ENCODE data around the gene PMFBP1. TPM values are rescaled to one million over a fixed set of nuclear protein-coding genes. Genes with fewer than 3 reads are reported as not detected.

Gene PMFBP1
- total and polyA plus RNA-seq, 2 experiments from 2014 or later = 2.6 to 3.3 TPM

DNA sequence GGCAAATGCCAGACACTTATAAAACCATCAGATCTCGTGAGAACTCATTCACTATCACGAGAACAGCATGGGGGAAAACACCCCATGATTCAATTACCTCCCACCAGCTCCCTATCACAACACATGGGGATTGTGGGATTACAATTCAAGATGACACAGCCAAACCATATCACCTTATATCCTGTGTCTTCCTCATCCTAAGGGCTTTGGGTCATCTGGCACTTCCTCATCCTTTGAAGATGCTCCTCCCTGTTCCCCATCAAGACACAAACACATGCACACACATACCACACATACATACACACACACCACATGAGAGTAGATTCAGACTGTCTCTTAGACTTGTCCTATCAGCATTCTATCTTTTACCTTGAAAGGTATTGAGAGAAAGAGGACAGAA lies 2.8 kb upstream of the PMFBP1 start:
- Histone ChIP-seq H3K36me3 (ENCODE audit: insufficient read depth) (no peaks in the 10 kb centered on the region), H3K4me1 (ENCODE audit: insufficient read depth) (peaks cover 9% of the 10 kb centered on the region), H3F3A (replicated peaks; ENCODE audit: low read depth) (no peaks in the 10 kb centered on the region), H3K4me2 (no peak overlapping the region), H2AFZ (no peak overlapping the region), H4K20me1 (replicated peaks; ENCODE audit: insufficient read depth) (no peaks in the 10 kb centered on the region), H3K27me3 (ENCODE audit: insufficient read depth) (no peaks in the 10 kb centered on the region), H3K4me3 (no peak overlapping the region), H3K79me2 (replicated peaks; ENCODE audit: insufficient read depth) (no peaks in the 10 kb centered on the region), H3K9me2 (ENCODE audit: insufficient read depth) (no peaks in the 10 kb centered on the region; the same call in 1 of the 2 replicates), H3K27ac (ENCODE audit: low read depth) (no peak overlapping the region)
- no peak for DNase-seq (ENCODE audit: low spot score)
- Mint-ChIP-seq H3K4me1 (peaks cover 6% of the 10 kb centered on the region; the same call in 2 of the 3 replicates), H3K36me3 (ENCODE audit: low read depth) (no peaks in the 10 kb centered on the region), H3K27me3 (ENCODE audit: insufficient read depth, low read depth, poor library complexity) (no peaks in the 10 kb centered on the region), H3K4me3 (no peak overlapping the region), H3K27ac (no peak overlapping the region), H3K9me3 (no peaks in the 10 kb centered on the region; the same call in 2 of the 3 replicates)
- ATAC-seq = no peak
- TF ChIP-seq POLR2AphosphoS5 (IDR thresholded peaks at IDR 0.05; ENCODE audit: low read depth) = no peak
- TF ChIP-seq, protein P1, sequence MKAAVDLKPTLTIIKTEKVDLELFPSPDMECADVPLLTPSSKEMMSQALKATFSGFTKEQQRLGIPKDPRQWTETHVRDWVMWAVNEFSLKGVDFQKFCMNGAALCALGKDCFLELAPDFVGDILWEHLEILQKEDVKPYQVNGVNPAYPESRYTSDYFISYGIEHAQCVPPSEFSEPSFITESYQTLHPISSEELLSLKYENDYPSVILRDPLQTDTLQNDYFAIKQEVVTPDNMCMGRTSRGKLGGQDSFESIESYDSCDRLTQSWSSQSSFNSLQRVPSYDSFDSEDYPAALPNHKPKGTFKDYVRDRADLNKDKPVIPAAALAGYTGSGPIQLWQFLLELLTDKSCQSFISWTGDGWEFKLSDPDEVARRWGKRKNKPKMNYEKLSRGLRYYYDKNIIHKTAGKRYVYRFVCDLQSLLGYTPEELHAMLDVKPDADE (IDR thresholded peaks at IDR 0.05) = no peak
- TF ChIP-seq EZH2 (IDR thresholded peaks at IDR 0.05; ENCODE audit: low read depth, unreplicated experiment) = no peak
- TF ChIP-seq STAT1 (IDR thresholded peaks at IDR 0.05; ENCODE audit: unreplicated experiment) = no peak
- TF ChIP-seq, protein P2, sequence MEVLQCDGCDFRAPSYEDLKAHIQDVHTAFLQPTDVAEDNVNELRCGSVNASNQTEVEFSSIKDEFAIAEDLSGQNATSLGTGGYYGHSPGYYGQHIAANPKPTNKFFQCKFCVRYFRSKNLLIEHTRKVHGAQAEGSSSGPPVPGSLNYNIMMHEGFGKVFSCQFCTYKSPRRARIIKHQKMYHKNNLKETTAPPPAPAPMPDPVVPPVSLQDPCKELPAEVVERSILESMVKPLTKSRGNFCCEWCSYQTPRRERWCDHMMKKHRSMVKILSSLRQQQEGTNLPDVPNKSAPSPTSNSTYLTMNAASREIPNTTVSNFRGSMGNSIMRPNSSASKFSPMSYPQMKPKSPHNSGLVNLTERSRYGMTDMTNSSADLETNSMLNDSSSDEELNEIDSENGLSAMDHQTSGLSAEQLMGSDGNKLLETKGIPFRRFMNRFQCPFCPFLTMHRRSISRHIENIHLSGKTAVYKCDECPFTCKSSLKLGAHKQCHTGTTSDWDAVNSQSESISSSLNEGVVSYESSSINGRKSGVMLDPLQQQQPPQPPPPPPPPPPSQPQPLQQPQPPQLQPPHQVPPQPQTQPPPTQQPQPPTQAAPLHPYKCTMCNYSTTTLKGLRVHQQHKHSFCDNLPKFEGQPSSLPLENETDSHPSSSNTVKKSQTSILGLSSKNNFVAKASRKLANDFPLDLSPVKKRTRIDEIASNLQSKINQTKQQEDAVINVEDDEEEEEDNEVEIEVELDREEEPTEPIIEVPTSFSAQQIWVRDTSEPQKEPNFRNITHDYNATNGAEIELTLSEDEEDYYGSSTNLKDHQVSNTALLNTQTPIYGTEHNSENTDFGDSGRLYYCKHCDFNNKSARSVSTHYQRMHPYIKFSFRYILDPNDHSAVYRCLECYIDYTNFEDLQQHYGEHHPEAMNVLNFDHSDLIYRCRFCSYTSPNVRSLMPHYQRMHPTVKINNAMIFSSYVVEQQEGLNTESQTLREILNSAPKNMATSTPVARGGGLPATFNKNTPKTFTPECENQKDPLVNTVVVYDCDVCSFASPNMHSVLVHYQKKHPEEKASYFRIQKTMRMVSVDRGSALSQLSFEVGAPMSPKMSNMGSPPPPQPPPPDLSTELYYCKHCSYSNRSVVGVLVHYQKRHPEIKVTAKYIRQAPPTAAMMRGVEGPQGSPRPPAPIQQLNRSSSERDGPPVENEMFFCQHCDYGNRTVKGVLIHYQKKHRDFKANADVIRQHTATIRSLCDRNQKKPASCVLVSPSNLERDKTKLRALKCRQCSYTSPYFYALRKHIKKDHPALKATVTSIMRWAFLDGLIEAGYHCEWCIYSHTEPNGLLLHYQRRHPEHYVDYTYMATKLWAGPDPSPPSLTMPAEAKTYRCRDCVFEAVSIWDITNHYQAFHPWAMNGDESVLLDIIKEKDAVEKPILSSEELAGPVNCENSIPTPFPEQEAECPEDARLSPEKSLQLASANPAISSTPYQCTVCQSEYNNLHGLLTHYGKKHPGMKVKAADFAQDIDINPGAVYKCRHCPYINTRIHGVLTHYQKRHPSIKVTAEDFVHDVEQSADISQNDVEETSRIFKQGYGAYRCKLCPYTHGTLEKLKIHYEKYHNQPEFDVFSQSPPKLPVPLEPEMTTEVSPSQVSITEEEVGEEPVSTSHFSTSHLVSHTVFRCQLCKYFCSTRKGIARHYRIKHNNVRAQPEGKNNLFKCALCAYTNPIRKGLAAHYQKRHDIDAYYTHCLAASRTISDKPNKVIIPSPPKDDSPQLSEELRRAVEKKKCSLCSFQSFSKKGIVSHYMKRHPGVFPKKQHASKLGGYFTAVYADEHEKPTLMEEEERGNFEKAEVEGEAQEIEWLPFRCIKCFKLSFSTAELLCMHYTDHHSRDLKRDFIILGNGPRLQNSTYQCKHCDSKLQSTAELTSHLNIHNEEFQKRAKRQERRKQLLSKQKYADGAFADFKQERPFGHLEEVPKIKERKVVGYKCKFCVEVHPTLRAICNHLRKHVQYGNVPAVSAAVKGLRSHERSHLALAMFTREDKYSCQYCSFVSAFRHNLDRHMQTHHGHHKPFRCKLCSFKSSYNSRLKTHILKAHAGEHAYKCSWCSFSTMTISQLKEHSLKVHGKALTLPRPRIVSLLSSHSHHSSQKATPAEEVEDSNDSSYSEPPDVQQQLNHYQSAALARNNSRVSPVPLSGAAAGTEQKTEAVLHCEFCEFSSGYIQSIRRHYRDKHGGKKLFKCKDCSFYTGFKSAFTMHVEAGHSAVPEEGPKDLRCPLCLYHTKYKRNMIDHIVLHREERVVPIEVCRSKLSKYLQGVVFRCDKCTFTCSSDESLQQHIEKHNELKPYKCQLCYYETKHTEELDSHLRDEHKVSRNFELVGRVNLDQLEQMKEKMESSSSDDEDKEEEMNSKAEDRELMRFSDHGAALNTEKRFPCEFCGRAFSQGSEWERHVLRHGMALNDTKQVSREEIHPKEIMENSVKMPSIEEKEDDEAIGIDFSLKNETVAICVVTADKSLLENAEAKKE (CRISPR knock-in tag; IDR thresholded peaks at IDR 0.05) = no peak
- TF ChIP-seq, protein P3, sequence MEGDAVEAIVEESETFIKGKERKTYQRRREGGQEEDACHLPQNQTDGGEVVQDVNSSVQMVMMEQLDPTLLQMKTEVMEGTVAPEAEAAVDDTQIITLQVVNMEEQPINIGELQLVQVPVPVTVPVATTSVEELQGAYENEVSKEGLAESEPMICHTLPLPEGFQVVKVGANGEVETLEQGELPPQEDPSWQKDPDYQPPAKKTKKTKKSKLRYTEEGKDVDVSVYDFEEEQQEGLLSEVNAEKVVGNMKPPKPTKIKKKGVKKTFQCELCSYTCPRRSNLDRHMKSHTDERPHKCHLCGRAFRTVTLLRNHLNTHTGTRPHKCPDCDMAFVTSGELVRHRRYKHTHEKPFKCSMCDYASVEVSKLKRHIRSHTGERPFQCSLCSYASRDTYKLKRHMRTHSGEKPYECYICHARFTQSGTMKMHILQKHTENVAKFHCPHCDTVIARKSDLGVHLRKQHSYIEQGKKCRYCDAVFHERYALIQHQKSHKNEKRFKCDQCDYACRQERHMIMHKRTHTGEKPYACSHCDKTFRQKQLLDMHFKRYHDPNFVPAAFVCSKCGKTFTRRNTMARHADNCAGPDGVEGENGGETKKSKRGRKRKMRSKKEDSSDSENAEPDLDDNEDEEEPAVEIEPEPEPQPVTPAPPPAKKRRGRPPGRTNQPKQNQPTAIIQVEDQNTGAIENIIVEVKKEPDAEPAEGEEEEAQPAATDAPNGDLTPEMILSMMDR (conservative IDR thresholded peaks at IDR 0.05; ENCODE audit: low read depth in 2 of 2) = no peak
- no peak for TF ChIP-seq ZNF331 (CRISPR knock-in tag; IDR thresholded peaks at IDR 0.05; ENCODE audit: low read depth)
- TF ChIP-seq ZNF114 (CRISPR knock-in tag; IDR thresholded peaks at IDR 0.05) = no peak
- no peak for TF ChIP-seq EZH2phosphoT487 (IDR thresholded peaks at IDR 0.05; ENCODE audit: unreplicated experiment)
- TF ChIP-seq, protein P4, sequence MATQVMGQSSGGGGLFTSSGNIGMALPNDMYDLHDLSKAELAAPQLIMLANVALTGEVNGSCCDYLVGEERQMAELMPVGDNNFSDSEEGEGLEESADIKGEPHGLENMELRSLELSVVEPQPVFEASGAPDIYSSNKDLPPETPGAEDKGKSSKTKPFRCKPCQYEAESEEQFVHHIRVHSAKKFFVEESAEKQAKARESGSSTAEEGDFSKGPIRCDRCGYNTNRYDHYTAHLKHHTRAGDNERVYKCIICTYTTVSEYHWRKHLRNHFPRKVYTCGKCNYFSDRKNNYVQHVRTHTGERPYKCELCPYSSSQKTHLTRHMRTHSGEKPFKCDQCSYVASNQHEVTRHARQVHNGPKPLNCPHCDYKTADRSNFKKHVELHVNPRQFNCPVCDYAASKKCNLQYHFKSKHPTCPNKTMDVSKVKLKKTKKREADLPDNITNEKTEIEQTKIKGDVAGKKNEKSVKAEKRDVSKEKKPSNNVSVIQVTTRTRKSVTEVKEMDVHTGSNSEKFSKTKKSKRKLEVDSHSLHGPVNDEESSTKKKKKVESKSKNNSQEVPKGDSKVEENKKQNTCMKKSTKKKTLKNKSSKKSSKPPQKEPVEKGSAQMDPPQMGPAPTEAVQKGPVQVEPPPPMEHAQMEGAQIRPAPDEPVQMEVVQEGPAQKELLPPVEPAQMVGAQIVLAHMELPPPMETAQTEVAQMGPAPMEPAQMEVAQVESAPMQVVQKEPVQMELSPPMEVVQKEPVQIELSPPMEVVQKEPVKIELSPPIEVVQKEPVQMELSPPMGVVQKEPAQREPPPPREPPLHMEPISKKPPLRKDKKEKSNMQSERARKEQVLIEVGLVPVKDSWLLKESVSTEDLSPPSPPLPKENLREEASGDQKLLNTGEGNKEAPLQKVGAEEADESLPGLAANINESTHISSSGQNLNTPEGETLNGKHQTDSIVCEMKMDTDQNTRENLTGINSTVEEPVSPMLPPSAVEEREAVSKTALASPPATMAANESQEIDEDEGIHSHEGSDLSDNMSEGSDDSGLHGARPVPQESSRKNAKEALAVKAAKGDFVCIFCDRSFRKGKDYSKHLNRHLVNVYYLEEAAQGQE (IDR thresholded peaks at IDR 0.05; ENCODE audit: unreplicated experiment) = no peak
- no peak for TF ChIP-seq JUNB (IDR thresholded peaks at IDR 0.05; ENCODE audit: unreplicated experiment)
- no peak for TF ChIP-seq NANOG (IDR thresholded peaks at IDR 0.05; ENCODE audit: borderline replicate concordance)
- TF ChIP-seq CREB1 (CRISPR knock-in tag; IDR thresholded peaks at IDR 0.05; ENCODE audit: low read depth) = no peak
